ENCODE measurements around the gene CYP11A1.

Gene CYP11A1

DNA sequence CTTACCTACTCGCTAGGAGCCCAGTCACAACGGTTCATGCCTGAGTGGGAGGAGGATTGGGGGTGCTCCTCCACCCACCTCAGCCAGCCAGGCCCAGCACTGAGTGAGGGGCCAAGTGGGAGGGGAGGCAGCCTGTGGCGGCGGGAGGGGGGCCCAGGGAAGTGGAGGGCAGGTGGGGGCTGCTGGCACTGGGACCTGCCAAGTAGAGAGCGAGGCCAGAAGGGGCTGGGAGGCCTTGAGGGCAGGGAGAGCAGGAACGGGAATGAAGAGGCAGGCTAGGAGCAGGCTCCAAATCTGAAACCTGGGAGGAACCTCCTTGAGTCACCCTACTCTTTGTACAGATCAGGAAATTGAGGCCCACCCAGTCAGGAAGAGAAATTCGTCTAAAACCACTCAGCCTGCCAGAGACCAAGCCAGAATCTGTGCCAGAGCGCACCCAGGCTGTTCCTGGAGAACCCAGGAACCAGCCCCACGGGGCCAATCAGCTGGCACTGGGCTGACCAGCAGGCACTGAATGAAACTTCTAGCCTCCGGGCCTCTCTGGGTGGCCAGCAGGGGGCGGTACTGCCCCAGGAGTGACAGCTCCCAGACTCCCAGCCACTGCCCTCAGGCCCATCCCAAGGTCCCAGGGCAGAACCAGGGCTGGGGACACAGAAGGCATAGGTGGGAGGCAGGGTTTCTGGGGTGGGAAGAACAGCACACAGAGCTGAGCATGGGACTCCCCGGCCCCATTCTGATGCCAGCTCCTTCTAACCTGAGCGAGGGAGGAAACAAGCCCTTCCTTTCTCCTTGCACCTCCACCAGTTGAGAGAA lies 14.8 kb upstream of the CYP11A1 start:
- Histone ChIP-seq H3K9ac (ENCODE audit: low read depth in 1 of 2, low read length in 2 of 2) (no peak overlapping the region), H3K4me1 (ENCODE audit: control insufficient read depth in 2 of 2, insufficient read depth in 2 of 2, low read length in 2 of 2) (peaks cover 0 to 9% of the 10 kb centered on the region in 2 donors), H3K36me3 (ENCODE audit: control insufficient read depth in 2 of 2, insufficient read depth in 2 of 2, low read length in 2 of 2) (no peaks in the 10 kb centered on the region), H3K9me3 (ENCODE audit: control insufficient read depth in 2 of 2, low read length in 2 of 2) (no peaks in the 10 kb centered on the region), H3K27me3 (ENCODE audit: control insufficient read depth in 2 of 2, insufficient read depth in 2 of 2, low read length in 2 of 2) (no peaks in the 10 kb centered on the region), H3K4me3 (ENCODE audit: low read length in 2 of 2) (no peak overlapping the region), H3K27ac (ENCODE audit: low read depth in 2 of 2, low read length in 2 of 2) (no peak overlapping the region)

DNA sequence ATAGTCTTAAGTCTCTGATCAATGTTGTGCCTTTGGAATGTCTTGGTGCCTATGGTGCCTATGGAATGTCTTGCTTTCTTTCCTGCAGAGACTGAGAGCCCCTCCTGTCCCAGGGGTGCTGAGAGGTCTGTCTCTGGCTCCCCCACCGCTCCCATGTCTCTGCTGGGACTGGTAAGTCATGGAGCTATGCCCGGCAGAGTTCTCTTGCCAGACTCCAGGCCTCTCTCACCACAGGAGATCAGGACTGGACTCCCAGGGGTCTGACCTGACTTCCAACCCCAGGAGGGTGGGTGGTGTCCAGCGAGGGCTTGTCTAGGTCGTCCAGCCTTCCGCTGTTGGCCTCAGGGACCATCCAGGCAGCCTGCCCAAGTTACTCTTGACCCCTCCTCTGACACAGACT lies 14.0 kb upstream of the CYP11A1 start:
- no peaks in the 10 kb centered on the region for H3K36me3 ChIP-seq (ENCODE audit: control insufficient read depth in 2 of 2, insufficient read depth in 2 of 2, low read length in 2 of 2)
- no peak overlapping the region for H3K9ac ChIP-seq (ENCODE audit: low read depth in 1 of 2, low read length in 2 of 2)
- peaks cover 0 to 9% of the 10 kb centered on the region in 2 donors for H3K4me1 ChIP-seq (ENCODE audit: control insufficient read depth in 2 of 2, insufficient read depth in 2 of 2, low read length in 2 of 2)
- H3K27me3 ChIP-seq (ENCODE audit: control insufficient read depth in 2 of 2, insufficient read depth in 2 of 2, low read length in 2 of 2), result no peaks in the 10 kb centered on the region
- H3K9me3 ChIP-seq (ENCODE audit: control insufficient read depth in 2 of 2, low read length in 2 of 2), result no peaks in the 10 kb centered on the region
- H3K27ac ChIP-seq (ENCODE audit: low read depth in 2 of 2, low read length in 2 of 2), result no peak overlapping the region
- H3K4me3 ChIP-seq (ENCODE audit: low read length in 2 of 2), result no peak overlapping the region

DNA sequence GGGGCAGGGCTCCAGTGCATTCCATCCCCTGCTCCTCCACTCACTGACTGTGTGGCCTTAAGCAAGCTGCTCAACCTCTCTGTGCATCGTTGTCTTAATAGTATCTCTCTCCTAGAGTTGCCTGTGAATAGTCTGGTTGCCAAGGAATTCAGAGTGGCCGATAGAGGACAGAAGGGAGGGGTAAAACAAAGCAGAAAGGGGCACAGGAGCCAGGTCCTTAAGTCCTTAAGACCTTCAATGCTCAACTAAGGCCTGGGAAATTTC lies 13.7 kb upstream of the CYP11A1 start:
- no peaks in the 10 kb centered on the region for H3K9me3 ChIP-seq (ENCODE audit: control insufficient read depth in 2 of 2, low read length in 2 of 2)
- no peaks in the 10 kb centered on the region for H3K36me3 ChIP-seq (ENCODE audit: control insufficient read depth in 2 of 2, insufficient read depth in 2 of 2, low read length in 2 of 2)
- no peaks in the 10 kb centered on the region for H3K27me3 ChIP-seq (ENCODE audit: control insufficient read depth in 2 of 2, insufficient read depth in 2 of 2, low read length in 2 of 2)
- no peak overlapping the region for H3K4me3 ChIP-seq (ENCODE audit: low read length in 2 of 2)
- H3K9ac ChIP-seq (ENCODE audit: low read depth in 1 of 2, low read length in 2 of 2), result no peak overlapping the region
- peaks cover 0 to 9% of the 10 kb centered on the region in 2 donors for H3K4me1 ChIP-seq (ENCODE audit: control insufficient read depth in 2 of 2, insufficient read depth in 2 of 2, low read length in 2 of 2)
- no peak overlapping the region for H3K27ac ChIP-seq (ENCODE audit: low read depth in 2 of 2, low read length in 2 of 2)

DNA sequence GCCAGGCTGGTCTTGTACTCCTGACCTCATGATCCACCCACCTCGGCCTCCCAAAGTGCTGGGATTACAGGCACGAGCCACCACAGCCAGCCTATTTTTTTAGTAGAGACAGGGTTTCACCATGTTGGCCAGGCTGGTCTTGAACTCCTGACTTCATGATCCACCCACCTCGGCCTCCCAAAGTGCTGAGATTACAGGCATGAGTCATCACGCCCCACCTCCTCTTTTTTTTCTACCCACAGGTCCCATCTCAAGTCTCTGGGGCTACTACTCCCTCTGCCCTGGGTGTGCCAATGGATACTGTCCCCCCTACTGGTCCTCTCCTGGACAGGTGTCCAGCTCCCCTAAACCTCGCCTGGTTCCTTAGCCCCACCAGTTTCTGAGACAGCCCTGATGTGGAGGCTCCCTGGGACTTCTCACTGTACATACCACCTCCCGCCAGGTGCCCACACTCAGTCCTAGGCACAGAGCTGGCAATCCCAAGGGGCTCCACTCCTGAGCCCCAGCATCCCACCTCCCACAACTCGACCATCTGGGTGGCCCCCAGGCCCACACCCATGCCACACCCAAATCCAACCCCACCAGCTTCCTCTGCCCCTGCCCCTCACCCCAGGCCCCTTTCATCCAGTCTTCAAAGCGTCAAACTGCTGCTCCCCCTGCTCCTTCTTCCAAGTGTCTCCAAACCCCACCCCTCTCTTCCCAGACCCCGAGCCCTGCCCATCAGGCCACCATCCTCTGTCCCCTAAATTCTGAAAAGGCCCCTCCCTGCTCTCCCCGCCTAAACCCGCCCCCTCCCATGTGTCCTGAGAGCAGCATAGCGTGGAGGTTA lies 13.1 kb upstream of the CYP11A1 start:
- peaks cover 0 to 9% of the 10 kb centered on the region in 2 donors for H3K4me1 ChIP-seq (ENCODE audit: control insufficient read depth in 2 of 2, insufficient read depth in 2 of 2, low read length in 2 of 2)

DNA sequence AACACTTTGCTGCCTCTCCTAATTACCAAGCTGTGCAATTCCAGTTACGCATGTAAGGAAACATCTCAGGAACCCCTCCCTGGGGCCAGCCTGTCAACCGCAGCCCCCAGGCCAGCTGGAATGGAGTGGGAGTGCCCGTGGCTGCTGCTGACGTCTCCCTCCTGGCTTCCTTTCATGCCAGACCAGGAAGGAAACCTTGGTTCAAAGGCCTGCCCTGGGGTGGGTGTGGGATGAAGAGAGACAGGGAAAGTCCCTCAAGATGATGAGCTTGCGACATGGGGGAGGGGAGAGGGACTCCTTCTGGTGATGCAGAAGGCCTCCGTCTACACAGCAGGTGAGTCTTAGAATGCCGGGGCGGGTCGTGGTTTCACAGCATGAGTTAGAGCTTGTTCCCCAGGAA lies 11.4 kb upstream of the CYP11A1 start:
- Histone ChIP-seq H3K27me3 (ENCODE audit: control insufficient read depth in 2 of 2, insufficient read depth in 2 of 2, low read length in 2 of 2) (no peaks in the 10 kb centered on the region), H3K4me3 (ENCODE audit: low read length in 2 of 2) (no peak overlapping the region), H3K36me3 (ENCODE audit: control insufficient read depth in 2 of 2, insufficient read depth in 2 of 2, low read length in 2 of 2) (no peaks in the 10 kb centered on the region), H3K9me3 (ENCODE audit: control insufficient read depth in 2 of 2, low read length in 2 of 2) (no peaks in the 10 kb centered on the region), H3K9ac (ENCODE audit: low read depth in 1 of 2, low read length in 2 of 2) (no peak overlapping the region), H3K27ac (ENCODE audit: low read depth in 2 of 2, low read length in 2 of 2) (no peak overlapping the region), H3K4me1 (ENCODE audit: control insufficient read depth in 2 of 2, insufficient read depth in 2 of 2, low read length in 2 of 2) (peaks cover 13% of the 10 kb centered on the region in 2 donors)

More for the DNA sequence above, 13.1 kb upstream of the CYP11A1 start:
- no peak overlapping the region for H3K27ac ChIP-seq (ENCODE audit: low read depth in 2 of 2, low read length in 2 of 2)
- no peaks in the 10 kb centered on the region for H3K36me3 ChIP-seq (ENCODE audit: control insufficient read depth in 2 of 2, insufficient read depth in 2 of 2, low read length in 2 of 2)
- no peaks in the 10 kb centered on the region for H3K9me3 ChIP-seq (ENCODE audit: control insufficient read depth in 2 of 2, low read length in 2 of 2)
- H3K9ac ChIP-seq (ENCODE audit: low read depth in 1 of 2, low read length in 2 of 2), result no peak overlapping the region
- no peaks in the 10 kb centered on the region for H3K27me3 ChIP-seq (ENCODE audit: control insufficient read depth in 2 of 2, insufficient read depth in 2 of 2, low read length in 2 of 2)
- H3K4me3 ChIP-seq (ENCODE audit: low read length in 2 of 2), result no peak overlapping the region

DNA sequence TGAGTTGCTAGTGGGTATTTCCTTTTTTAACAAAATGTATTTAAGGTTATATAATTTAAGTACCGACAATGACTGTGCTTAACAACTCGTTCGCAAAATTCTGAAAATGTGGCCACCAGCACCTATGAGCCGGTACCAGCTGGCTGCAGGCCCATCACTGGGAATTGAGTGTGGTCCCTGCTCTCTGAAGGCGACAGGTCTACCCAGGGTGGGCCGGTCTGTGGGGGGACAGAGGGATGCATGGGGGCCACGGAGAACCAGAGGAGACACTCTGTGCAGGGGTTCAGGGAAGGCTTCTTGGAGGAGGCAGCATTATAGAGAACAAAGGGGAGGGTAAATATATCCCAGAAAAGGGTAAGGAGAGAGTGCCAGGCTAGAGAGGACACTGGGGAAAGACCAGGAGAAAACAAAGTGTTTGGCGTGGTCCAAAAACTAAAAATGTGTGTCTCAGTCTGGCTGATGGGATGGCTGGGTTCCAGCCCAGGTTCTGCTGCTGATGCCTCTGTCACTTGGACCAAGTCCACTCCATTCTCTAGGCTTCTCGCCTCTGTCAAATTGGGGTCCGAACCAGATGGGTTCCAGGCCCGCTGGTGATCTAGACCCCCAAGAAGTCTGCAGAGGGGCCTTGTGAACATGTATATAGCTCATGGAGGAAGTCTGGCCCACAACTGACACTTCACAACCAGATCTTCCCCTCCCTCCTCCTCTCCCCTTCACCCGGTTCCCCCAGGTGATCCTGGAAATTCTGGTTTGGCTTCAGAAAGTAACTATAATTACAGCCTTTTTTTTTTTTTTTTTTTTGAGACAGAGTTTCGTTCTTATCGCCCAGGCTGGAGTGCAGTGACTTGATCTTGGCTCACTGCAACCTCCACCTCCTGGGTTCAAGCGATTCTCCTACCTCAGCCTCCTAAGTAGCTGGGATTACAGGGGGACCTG lies 10.7 kb upstream of the CYP11A1 start:
- Histone ChIP-seq H3K4me1 (ENCODE audit: control insufficient read depth in 2 of 2, insufficient read depth in 2 of 2, low read length in 2 of 2) (peaks cover 13 to 14% of the 10 kb centered on the region in 2 donors), H3K27me3 (ENCODE audit: control insufficient read depth in 2 of 2, insufficient read depth in 2 of 2, low read length in 2 of 2) (no peaks in the 10 kb centered on the region), H3K27ac (ENCODE audit: low read depth in 2 of 2, low read length in 2 of 2) (no peak overlapping the region), H3K9ac (ENCODE audit: low read depth in 1 of 2, low read length in 2 of 2) (no peak overlapping the region), H3K4me3 (ENCODE audit: low read length in 2 of 2) (no peak overlapping the region), H3K9me3 (ENCODE audit: control insufficient read depth in 2 of 2, low read length in 2 of 2) (no peaks in the 10 kb centered on the region), H3K36me3 (ENCODE audit: control insufficient read depth in 2 of 2, insufficient read depth in 2 of 2, low read length in 2 of 2) (no peaks in the 10 kb centered on the region)

DNA sequence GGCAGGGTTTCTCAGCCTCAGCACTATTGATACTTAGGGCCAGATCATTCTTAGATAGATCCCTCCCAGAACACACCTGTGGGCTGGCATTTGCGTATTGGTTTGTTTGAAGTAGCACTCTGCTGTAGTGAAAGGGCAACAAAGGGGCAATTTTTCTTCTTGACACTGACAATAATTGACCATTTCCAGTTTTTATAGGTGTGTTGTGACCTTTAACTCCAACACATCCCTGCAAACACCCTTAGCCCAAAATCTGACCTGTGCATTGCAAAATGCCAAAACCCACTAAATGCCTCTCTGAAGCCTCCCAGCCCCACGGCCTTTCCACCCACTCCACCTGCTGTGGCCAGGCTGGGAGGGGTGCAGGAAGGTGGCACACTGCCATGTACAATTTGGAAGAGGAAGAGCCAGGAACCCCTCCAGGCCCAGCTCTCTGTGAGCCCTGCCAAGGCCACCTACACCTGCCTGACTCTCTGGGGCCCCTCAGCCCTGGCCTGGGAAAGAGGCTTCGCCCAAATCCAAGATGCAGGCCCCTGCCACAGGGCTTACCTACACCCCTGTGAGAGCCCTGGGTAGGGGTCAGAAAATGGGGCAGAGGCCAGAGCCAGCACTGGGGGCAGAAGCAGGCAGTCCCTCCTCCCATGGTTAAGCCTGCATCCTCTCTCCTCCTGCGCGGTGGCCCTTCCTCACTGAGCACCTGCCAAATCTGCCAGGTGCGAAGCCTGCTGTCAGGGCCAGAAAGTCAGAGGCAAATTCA lies 9.6 kb upstream of the CYP11A1 start:
- Histone ChIP-seq H3K9me3 (ENCODE audit: control insufficient read depth in 2 of 2, low read length in 2 of 2) (no peaks in the 10 kb centered on the region), H3K9ac (ENCODE audit: low read depth in 1 of 2, low read length in 2 of 2) (no peak overlapping the region), H3K4me3 (ENCODE audit: low read length in 2 of 2) (no peak overlapping the region), H3K4me1 (ENCODE audit: control insufficient read depth in 2 of 2, insufficient read depth in 2 of 2, low read length in 2 of 2) (peaks cover 13 to 14% of the 10 kb centered on the region in 2 donors), H3K36me3 (ENCODE audit: control insufficient read depth in 2 of 2, insufficient read depth in 2 of 2, low read length in 2 of 2) (no peaks in the 10 kb centered on the region), H3K27me3 (ENCODE audit: control insufficient read depth in 2 of 2, insufficient read depth in 2 of 2, low read length in 2 of 2) (no peaks in the 10 kb centered on the region), H3K27ac (ENCODE audit: low read depth in 2 of 2, low read length in 2 of 2) (no peak overlapping the region)

DNA sequence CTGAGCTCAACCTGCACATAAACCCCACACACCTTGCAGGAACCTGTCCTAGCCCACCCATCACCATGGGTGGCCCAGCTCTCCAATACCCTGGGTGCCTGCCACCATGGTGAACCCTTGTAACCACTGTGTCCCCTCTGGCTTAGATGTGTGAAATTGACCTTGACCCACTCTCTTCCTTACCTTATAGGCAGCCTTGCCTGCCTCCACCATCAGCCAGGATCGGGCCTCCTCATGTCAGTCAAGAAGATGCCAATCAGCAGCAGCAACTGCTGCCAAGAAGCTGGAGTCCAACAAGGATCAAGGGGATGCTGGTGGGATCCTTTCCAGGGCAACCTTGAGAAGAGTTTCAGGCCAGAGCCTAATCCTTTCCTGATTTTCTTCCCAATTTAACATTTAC lies 8.8 kb upstream of the CYP11A1 start:
- H3K27me3 ChIP-seq (ENCODE audit: control insufficient read depth in 2 of 2, insufficient read depth in 2 of 2, low read length in 2 of 2), result no peaks in the 10 kb centered on the region
- H3K27ac ChIP-seq (ENCODE audit: low read depth in 2 of 2, low read length in 2 of 2), result no peak overlapping the region
- H3K36me3 ChIP-seq (ENCODE audit: control insufficient read depth in 2 of 2, insufficient read depth in 2 of 2, low read length in 2 of 2), result no peaks in the 10 kb centered on the region
- H3K9ac ChIP-seq (ENCODE audit: low read depth in 1 of 2, low read length in 2 of 2), result no peak overlapping the region
- H3K4me3 ChIP-seq (ENCODE audit: low read length in 2 of 2), result no peak overlapping the region
- no peaks in the 10 kb centered on the region for H3K9me3 ChIP-seq (ENCODE audit: control insufficient read depth in 2 of 2, low read length in 2 of 2)
- H3K4me1 ChIP-seq (ENCODE audit: control insufficient read depth in 2 of 2, insufficient read depth in 2 of 2, low read length in 2 of 2), result peaks cover 13 to 14% of the 10 kb centered on the region in 2 donors

DNA sequence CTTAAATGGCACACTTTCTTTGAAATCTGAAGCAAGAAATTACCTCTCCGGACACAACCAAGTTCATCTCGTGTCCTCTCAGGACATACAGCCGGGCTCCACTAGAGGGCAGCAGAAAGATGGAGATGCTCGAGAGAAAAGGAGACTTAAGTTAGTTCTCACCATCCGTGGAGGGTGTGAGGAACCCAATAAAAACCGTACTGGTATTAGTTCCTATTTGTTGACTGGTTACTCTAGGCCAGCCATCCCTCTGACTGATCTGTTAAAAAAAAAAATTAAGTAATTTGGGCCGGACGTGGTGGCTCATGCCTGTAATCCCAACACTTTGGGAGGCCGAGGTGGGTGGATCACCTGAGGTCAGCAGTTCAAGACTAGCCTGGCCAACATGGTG lies 7.9 kb upstream of the CYP11A1 start:
- Histone ChIP-seq H3K9me3 (ENCODE audit: control insufficient read depth in 2 of 2, low read length in 2 of 2) (no peaks in the 10 kb centered on the region), H3K27me3 (ENCODE audit: control insufficient read depth in 2 of 2, insufficient read depth in 2 of 2, low read length in 2 of 2) (peaks cover 0 to 4% of the 10 kb centered on the region in 2 donors), H3K9ac (ENCODE audit: low read depth in 1 of 2, low read length in 2 of 2) (no peak overlapping the region), H3K4me1 (ENCODE audit: control insufficient read depth in 2 of 2, insufficient read depth in 2 of 2, low read length in 2 of 2) (peaks cover 13 to 14% of the 10 kb centered on the region in 2 donors), H3K36me3 (ENCODE audit: control insufficient read depth in 2 of 2, insufficient read depth in 2 of 2, low read length in 2 of 2) (no peaks in the 10 kb centered on the region), H3K27ac (ENCODE audit: low read depth in 2 of 2, low read length in 2 of 2) (no peak overlapping the region), H3K4me3 (ENCODE audit: low read length in 2 of 2) (peak overlapping the region in 1 of 2 donors; percentile 31)
